ENCODE data around the gene KIAA1217.
"Not testable (repeated sequence)": the region's sequence is repeated elsewhere in the genome, so short reads cannot be mapped to it uniquely, and the experiment has no call there.

KIAA1217 gene

DNA sequence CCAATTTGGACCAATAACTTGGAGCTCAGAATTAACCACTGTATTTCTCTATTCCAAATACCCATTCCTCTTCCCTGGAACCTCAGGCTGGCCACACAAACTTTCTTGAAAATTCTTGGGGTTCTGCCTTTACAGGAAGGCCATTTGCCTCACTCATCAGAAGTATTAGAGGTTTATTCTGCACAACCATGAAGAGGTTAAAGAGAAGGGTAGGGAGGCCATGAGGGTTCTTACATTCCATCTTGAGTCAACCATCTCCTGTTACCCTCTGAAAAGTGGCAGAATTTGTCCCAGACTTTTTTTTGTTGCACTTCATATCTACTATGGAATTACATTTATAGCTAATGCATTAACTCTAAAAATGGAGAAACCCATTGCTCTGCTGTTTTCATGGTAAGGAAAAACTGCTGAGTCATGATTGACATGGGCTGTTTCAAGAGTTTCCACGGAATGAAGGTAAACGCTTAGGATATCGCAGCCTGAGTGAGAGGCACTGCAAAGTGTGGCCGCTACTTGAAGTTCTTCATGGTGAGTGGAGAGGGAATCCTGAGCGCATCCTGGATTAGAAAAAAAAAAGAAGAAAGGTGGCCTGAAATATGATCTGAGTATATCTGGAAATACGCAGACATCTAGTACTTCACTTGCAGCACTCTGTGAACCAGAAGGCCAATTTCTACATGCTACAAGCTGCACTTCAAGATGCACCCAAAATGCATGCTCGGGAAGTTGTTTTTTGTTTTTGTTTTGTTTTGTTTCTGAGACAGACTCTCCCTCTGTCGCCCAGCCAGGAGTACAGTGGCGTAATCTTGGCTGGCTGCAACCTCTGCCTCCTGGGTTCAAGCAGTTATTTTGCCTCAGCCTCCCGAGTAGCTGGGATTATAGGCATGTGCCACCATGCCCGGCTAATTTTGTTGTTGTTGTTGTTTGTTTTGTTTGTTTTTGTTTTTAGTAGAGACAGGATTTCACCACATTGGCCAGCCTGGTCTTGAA lies 83.7 kb downstream of the KIAA1217 start:
- no peak for DNase-seq (ENCODE audit: low spot score)

DNA sequence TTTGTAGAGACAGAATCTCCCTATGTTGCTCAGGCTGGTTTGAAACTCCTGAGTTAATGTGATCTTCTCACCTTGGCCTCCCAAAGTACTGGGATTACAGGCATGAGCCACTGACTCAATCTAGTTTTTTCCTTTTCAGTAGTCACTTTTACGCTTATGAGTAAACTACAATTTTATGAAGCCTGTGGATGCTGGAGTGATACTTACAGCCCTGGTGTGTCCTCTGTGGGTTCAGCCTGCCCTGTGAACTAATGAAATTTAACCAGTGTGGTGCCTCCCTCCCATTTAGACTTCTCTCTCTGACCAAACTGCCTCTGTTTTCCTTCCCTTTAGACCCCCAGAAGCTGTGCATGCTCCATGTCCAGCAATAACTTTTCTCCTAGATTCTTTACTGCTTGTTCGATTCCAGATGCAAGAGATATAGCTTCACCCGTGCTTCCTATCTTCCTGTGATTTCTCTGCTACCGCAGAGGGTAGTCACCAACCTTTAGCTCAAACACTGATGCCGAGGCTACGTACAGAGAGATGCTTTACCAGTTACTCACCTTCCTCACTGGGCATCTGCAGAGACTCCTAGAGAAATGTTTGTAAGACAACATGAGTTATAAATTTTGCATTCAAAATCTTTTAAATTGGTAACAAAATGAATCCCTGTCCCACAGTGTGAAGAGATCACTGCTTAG lies 90.8 kb downstream of the KIAA1217 start:
- no peak for DNase-seq (ENCODE audit: low spot score)

DNA sequence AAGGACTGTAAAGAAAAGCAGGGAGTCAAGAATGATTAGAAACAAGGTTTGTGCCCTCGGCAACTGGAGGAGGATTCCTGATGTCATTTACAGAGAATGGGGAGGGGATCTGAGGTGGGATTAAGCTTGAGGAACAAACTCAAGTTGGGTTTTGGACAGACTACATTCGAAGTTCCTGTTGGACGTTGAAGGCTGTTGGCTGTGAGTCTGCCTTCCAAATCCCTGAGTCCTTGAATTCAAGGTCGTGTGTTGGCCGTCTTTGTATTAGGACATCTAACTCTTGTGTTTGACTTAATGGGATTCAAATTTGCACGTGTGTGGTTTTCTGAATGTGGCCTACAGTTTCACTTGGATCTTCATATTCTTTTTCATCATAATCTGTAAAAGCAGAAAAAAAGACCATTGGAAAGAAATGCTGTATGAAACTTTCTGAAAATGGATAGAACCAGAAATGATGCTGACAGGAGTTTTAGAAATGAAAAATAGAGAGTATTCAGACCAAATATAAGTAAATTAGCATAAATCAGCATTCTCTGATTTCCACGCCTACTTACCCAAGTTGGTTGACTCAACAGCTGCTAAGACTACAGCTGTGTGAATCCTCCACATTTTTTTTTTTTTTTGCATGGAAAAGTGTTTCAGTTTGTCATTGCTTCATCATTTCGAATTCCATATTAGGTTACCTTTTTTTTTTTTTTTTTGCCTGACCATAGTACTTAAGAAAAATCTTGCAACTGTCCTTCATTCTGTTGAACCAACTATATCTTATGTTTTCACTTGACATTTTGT lies 94.8 kb downstream of the KIAA1217 start:
- DNase-seq (ENCODE audit: low spot score): no peak

DNA sequence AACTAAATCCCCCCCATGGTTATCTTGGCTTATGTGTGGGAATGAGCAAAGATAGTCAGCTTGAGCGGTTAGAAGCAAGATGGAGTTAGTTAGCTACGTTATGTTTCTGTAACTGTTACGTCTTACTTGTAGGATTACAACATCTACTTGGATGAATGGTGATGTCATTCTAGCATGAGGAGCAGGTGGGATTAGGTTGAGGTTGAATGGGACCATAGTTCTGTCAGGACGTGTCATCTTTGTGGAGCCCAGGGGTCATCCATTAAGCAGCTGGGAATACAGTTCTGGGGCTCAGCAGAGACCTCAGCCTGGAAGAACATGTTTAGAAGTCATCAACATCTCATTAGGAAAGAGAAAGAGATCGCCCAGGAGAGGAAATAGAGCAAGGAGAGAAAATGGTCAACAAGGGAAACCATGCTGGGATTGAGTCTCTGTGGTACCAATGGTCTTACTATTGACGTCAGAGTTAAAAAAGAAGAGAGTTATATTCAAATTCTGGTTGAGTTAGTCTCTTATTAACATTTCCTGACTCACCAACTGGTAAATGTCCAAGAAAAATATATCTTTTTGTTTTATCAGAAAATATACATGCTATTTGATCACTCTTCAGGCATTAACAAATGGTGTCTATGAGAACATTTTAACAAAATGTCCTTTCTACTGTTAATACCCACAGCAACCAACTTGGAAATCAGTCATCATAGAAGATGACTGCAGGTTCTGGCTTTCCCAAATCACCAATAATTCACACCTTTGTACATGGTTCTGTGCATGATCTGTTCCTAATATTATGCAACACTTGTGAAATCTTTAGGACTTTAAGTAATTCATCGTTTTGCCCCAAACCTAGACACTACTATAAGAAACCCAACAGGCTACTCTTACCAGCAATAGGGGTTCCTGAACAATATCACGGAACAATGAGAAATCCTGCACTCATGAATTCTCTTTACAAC lies 96.9 kb downstream of the KIAA1217 start:
- DNase-seq (ENCODE audit: low spot score): no peak

DNA sequence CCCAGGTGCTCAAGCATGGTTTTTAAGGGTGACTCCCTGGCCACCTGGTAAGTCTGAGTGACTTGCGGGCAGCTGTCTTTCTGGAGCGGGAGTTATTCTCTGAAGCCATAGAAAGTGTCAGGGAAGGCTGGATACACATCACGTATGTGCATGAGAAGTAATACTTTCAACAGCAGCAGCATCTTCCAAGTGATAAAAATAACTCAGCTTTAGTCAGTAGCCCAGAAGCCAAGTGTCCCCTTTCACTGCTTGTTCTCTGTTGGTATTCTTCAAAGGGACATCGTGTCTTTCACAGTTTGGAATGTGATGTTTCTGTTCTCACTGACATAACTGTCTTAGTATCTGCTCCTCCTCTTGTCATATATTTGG lies 97.6 kb downstream of the KIAA1217 start:
- no peak for DNase-seq (ENCODE audit: low spot score)

DNA sequence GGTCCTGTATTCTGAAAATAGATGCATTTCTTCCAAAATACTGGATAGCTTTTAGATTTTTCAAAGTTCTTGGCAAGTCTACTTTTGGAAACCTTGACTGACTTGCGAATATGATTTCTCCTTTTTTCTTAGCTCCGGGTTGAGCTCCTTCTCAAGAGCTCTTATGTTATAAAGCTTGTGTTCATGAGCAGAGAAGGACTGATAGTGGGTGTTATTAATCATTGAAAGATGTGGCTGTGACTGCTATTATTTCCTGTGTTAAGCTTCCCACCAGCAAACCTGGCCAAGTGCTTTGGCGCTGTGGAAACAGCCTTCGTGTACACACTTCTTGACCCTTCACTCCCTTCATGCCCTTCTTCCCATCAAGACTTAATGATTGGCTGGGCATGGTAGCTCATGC lies 98.2 kb downstream of the KIAA1217 start:
- no peak for DNase-seq (ENCODE audit: low spot score)

GRCh38 chr10:24307696-24308485 lies 99.0 kb downstream of the KIAA1217 start:
- DNase-seq (ENCODE audit: low spot score): no peak

GRCh38 chr10:24310104-24310503 lies 101.2 kb downstream of the KIAA1217 start:
- no peak for DNase-seq (ENCODE audit: low spot score)

- no peak for DNase-seq (ENCODE audit: low spot score)
These were observed 103.0 kb downstream of the KIAA1217 start for GRCh38 chr10:24311888-24312287.

- no peak for DNase-seq (ENCODE audit: low spot score)
These were observed 104.3 kb downstream of the KIAA1217 start for GRCh38 chr10:24313283-24313682.

GRCh38 chr10:24315211-24315610 lies 106.3 kb downstream of the KIAA1217 start:
- no peak for DNase-seq (ENCODE audit: low spot score)

DNA sequence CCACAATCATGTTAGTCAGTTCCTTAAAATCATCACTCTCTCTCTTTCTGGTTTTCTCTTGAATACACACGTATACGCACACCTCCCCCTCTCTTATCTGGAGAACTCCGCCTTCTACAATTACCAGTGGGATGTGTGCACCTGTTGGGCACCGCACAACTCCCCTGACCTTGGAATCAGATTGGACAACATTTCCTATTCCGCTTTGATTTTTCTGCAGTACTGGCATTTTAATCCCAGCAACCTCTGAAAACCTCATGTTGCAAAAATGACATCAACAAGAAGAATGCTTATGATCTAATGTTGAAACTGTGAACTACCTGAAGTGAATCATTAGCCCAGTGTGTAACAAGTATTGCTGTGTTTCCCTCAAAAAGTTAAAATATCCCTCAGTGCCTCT lies 109.6 kb downstream of the KIAA1217 start:
- no peak for DNase-seq (ENCODE audit: low spot score)

GRCh38 chr10:24320373-24320772 lies 111.4 kb downstream of the KIAA1217 start:
- DNase-seq (ENCODE audit: low spot score): no peak

DNA sequence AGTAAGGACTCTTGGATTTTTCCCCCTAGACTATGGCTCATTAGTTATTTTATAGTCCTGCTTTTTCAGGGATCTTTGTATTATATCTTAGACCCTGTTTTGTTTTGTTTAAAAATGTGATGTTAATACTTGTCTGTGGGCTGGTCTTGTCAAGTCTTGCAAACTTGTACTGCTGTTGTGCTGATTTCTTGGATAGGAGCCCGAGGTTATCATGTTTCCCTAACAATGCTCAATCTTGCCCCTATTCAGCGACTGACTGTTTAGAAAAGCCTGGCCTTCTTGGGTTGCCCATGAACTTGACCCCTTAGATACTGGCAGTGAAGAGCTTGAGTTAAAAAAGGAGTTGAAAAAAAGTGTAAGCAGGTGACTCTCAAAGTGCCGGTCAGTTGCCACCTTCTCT lies 115.7 kb downstream of the KIAA1217 start:
- no peak for DNase-seq (ENCODE audit: low spot score)

- no peak for DNase-seq (ENCODE audit: low spot score)
These were observed 122.5 kb downstream of the KIAA1217 start for GRCh38 chr10:24331457-24331856.

- no peak for DNase-seq (ENCODE audit: low spot score)
These were observed 124.8 kb downstream of the KIAA1217 start for GRCh38 chr10:24333736-24334135.

DNA sequence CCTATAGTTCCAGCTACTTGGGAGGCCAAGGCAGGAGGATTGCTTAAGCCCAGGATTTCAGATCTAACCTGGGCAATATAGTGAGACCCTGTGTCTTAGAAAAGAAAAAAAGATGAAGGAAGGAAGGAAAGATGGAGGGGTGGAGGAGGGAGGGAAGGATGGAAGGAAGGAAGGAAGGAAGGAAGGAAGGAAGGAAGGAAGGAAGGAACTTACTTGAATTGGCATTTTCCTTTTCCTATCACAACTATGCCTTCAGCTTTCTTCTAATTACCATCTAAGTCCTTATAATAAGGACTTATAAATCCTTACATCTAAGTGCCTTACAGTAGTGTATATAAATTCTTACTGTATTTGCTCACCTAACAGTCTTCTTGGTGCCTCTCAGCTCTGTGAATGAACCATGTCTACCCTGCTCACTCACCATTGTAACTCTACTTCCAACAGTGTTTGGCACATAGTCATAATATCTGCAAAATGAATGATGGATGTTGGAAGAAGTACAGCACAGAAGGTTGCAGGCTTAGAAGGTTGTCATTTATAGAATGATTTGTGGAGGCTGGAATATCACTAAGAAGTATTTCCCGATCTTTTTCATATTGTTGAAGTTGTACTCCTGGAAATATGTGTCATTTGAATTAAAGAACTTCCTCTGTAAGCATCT lies 125.5 kb downstream of the KIAA1217 start:
- no peak for DNase-seq (ENCODE audit: low spot score)

- DNase-seq (ENCODE audit: low spot score): not testable (repeated sequence)
These were observed 128.8 kb downstream of the KIAA1217 start for GRCh38 chr10:24337723-24338122.

- DNase-seq (ENCODE audit: low spot score): no peak
These were observed 130.4 kb downstream of the KIAA1217 start for GRCh38 chr10:24339387-24339786.

DNA sequence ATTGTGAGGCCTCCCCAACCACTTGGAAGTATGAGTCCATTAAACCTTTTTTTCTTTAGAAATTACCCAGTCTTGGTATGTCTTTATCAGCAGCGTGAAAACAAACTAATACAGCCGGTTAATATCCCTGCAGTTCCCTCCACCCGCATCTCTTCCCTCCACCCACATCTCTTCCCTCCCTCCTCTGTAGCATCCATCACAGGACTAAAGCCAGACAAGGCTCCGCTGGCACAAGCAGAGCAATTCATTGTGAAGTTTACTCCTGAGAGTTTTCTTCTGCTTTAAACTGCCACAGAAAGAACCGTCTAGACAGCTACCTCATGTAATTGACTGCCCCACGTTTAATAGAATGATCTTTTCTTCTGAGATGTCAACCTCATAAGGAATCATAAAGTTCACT lies 131.5 kb downstream of the KIAA1217 start:
- DNase-seq (ENCODE audit: low spot score): no peak
